Panc1 (cell line): ENCODE results near the gene BCL2L1. TPM values are rescaled to one million over a fixed set of nuclear protein-coding genes. Genes with fewer than 3 reads are reported as not detected.

ENCODE experiments used
- ATAC-seq: fragments of 200-7000 bp; cut with Tn5 transposase; 2 replicates; pipeline ENCODE4 v1.9.1; 2020; ENCODE audit warnings: mild to moderate bottlenecking, moderate library complexity
- BruUV-seq: library from RNA; stranded (reverse); fragments of 400-500 nt; replicated peaks from 2 replicates; lab custom pipeline; 2021; lab: Mats Ljungman, UMichigan
- CTCF ChIA-PET: fragments of 300-600 bp; sonication (Branson Sonifier 250); formaldehyde crosslinking; loops from one replicate; lab custom pipeline; 2022; ENCODE audit warnings: antibody characterized with exemption; lab: Charles Lee
- POLR2A ChIA-PET: fragments of 300-600 bp; sonication (Branson Sonifier 250); formaldehyde crosslinking; loops from one replicate; lab custom pipeline; 2022; ENCODE audit warnings: antibody characterized with exemption; lab: Charles Lee
- DNase-seq: peaks from one replicate; pipeline ENCODE4 v3.0.0-alpha.2; 2010; ENCODE audit warnings: low read depth, low spot score
- H3K27ac ChIP-seq: 2 replicates; pipeline ENCODE4 v1.5.1; 2011; ENCODE audit warnings: mild to moderate bottlenecking, low read length, inconsistent platforms
- H3K27me3 ChIP-seq: fragments of 200-500 bp; sonication (Bioruptor generic); 2 replicates; pipeline ENCODE4 v1.6.0; 2014; ENCODE audit warnings: low read length, inconsistent platforms; ENCODE audit not compliant: control insufficient read depth, insufficient read depth
- H3K36me3 ChIP-seq: fragments of 200-500 bp; sonication (Bioruptor generic); 2 replicates; pipeline ENCODE4 v1.5.1; 2014; ENCODE audit warnings: inconsistent platforms, mild to moderate bottlenecking, low read length, moderate library complexity; ENCODE audit not compliant: control insufficient read depth, insufficient read depth
- H3K4me1 ChIP-seq: 2 replicates; pipeline ENCODE4 v1.5.1; 2011; ENCODE audit warnings: inconsistent platforms, mild to moderate bottlenecking, low read length, moderate library complexity; ENCODE audit not compliant: control insufficient read depth, insufficient read depth
- H3K4me3 ChIP-seq, 2 experiments: 2 replicates each; pipeline ENCODE4 v1.5.1; 2011 to 2012; ENCODE audit warnings: low read depth in 2 of 2, low read length in 2 of 2, mild to moderate bottlenecking in 2 of 2, inconsistent platforms in 1 of 2, moderate library complexity in 1 of 2
- H3K9me3 ChIP-seq: fragments of 200-500 bp; sonication (Bioruptor generic); 2 replicates; pipeline ENCODE4 v1.5.1; 2014; ENCODE audit warnings: low read depth, mild to moderate bottlenecking, inconsistent platforms, low read length, moderate library complexity; ENCODE audit not compliant: control insufficient read depth, insufficient read depth
- CTCF ChIP-seq: fragments of 450-650 bp; IDR thresholded peaks from 2 replicates; pipeline ENCODE4 v1.5.1; 2017; ENCODE audit warnings: mild to moderate bottlenecking
- POLR2AphosphoS5 ChIP-seq: IDR thresholded peaks from 2 replicates; pipeline ENCODE4 v1.6.1; 2012; ENCODE audit warnings: mild to moderate bottlenecking, low read depth, low read length, moderate library complexity
- REST ChIP-seq, 2 experiments: IDR thresholded peaks; 2 replicates each; pipeline ENCODE4 v1.6.1; 2011 to 2012; ENCODE audit warnings: low read depth in 2 of 2, control low read depth in 1 of 2, low read length in 1 of 2, mild to moderate bottlenecking in 1 of 2, moderate library complexity in 1 of 2; ENCODE audit not compliant: insufficient read depth in 1 of 2
- SIN3A ChIP-seq: IDR thresholded peaks from 2 replicates; pipeline ENCODE4 v1.6.1; 2012; ENCODE audit warnings: low read depth, mild to moderate bottlenecking, low read length, moderate library complexity, borderline replicate concordance; ENCODE audit not compliant: insufficient read depth
- TCF7L2 ChIP-seq: IDR thresholded peaks from 2 replicates; pipeline ENCODE4 v1.6.1; 2011; ENCODE audit warnings: mild to moderate bottlenecking, low read depth, low read length, inconsistent platforms
- in situ Hi-C: cut with HindIII; loops from 2 replicates; pipeline ENCODE4 v1.10.0; 2016; ENCODE audit warnings: low sequenced_read_pairs, low pct_unique_long_range_greater_than_20kb
- intact Hi-C: fragments of 100-400 bp; cut with micrococcal nuclease; formaldehyde crosslinking; loops from one replicate; pipeline ENCODE4 v1.10.0; 2022; ENCODE audit not compliant: unreplicated experiment
- total RNA-seq: library from RNA; stranded (reverse); gene quantifications from one replicate; pipeline ENCODE4 v1.2.1, GENCODE V29; 2021; ENCODE audit not compliant: unreplicated experiment

The BCL2L1 gene
- total RNA-seq, 1 experiment from 2014 or later, result 150 TPM

- H3K4me1 ChIP-seq, result peaks cover 24% of the 10 kb centered on the region
- CTCF ChIA-PET, result interaction anchor here (1.0 kb wide), 1 partner anchor 16 kb away, joined by 5 read pairs; no protein-coding TSS in a partner anchor
- no peaks in the 10 kb centered on the region for H3K27me3 ChIP-seq
- ATAC-seq, result no peak
- POLR2A ChIA-PET, result interaction anchor here (1.3 kb wide), 1 partner anchor 12 kb away, joined by 5 read pairs; no protein-coding TSS in a partner anchor
- intact Hi-C loops, result no loop called here
- no TSS peak for BruUV-seq
- H3K4me3 ChIP-seq, result peak overlapping the region; percentile 71 to 79
- TF ChIP-seq CTCF, result no peak
- no peak for TF ChIP-seq TCF7L2
- no peak; the same call in 1 of the 2 replicates for TF ChIP-seq SIN3A
- TF ChIP-seq POLR2AphosphoS5, result no peak
- in situ Hi-C loops, result loop anchor here (10.0 kb wide), 1 partner anchor 345 kb away; no protein-coding TSS in a partner anchor
- H3K36me3 ChIP-seq, result peaks cover 9% of the 10 kb centered on the region
- H3K9me3 ChIP-seq, result no peaks in the 10 kb centered on the region
- peak overlapping the region; percentile 99 for H3K27ac ChIP-seq
- DNase-seq, result no peak
Observed at GRCh38 chr20:31740208-31740607, 17.5 kb upstream of the BCL2L1 start.

GRCh38 chr20:31739550-31739977 lies 16.9 kb upstream of the BCL2L1 start:
- Histone ChIP-seq H3K36me3 (peaks cover 9% of the 10 kb centered on the region), H3K9me3 (no peaks in the 10 kb centered on the region), H3K4me1 (peaks cover 24% of the 10 kb centered on the region), H3K27ac (peak overlapping the region; percentile 99), H3K4me3 (peak overlapping the region; percentile 71 to 79), H3K27me3 (no peaks in the 10 kb centered on the region)
- DNase-seq, result no peak
- POLR2A ChIA-PET, result interaction anchor here (1.3 to 1.4 kb wide), 2 partner anchors 13 to 17 kb away, joined by 5 to 6 read pairs; partner anchors contain the start of gene BCL2L1
- CTCF ChIA-PET, result interaction anchor here (0.6 to 1.6 kb wide), 3 partner anchors 15 to 21 kb away, joined by 3 to 7 read pairs (median 3); no protein-coding TSS in a partner anchor
- intact Hi-C loops, result no loop called here
- ATAC-seq, result peak; percentile 0; the same call in 1 of the 2 replicates
- TF ChIP-seq POLR2AphosphoS5 (no peak), REST (IDR thresholded peaks at IDR 0.05; ENCODE audit: insufficient read depth in 1 of 2, low read depth in 2 of 2, low read length in 1 of 2) (no peak)
- TSS peak; percentile 87 for BruUV-seq
- in situ Hi-C loops, result no loop called here
